NOMO-1 treated with dmso at 0.1 percent for 144 hours (cell line): ENCODE results near the gene FBXO9.

Experiments
- DNase-seq: peaks from one replicate; lab custom pipeline; 2025; ENCODE audit not compliant: unreplicated experiment; lab: John Stamatoyannopoulos, UW

FBXO9 gene

GRCh38 chr6:53065266-53066076 lies at the start of gene FBXO9:
Gene FBXO9, plus strand, starts transcription at chr6:53065404. Its CDS starts 386 bp downstream, at chr6:53065790.
- peak; percentile 56 for DNase-seq

- DNase-seq: no peak
Observed at GRCh38 chr6:53015486-53015885, 49.7 kb upstream of the FBXO9 start.

GRCh38 chr6:53018446-53018845 lies 46.8 kb upstream of the FBXO9 start:
- no peak for DNase-seq

- no peak for DNase-seq
Observed at GRCh38 chr6:53020005-53020744, 45.0 kb upstream of the FBXO9 start.

- DNase-seq: no peak
Observed at GRCh38 chr6:53023323-53023722, 41.9 kb upstream of the FBXO9 start.

- no peak for DNase-seq
Observed at GRCh38 chr6:53026526-53026925, 38.7 kb upstream of the FBXO9 start.

GRCh38 chr6:53027131-53027718 lies 38.0 kb upstream of the FBXO9 start:
- no peak for DNase-seq

GRCh38 chr6:53028467-53028866 lies 36.7 kb upstream of the FBXO9 start:
- DNase-seq: no peak

GRCh38 chr6:53029257-53029656 lies 35.9 kb upstream of the FBXO9 start:
- DNase-seq: no peak

GRCh38 chr6:53029761-53030160 lies 35.4 kb upstream of the FBXO9 start:
- DNase-seq: no peak

- DNase-seq: no peak
Observed at GRCh38 chr6:53031281-53031680, 33.9 kb upstream of the FBXO9 start.

GRCh38 chr6:53032849-53033248 lies 32.4 kb upstream of the FBXO9 start:
- no peak for DNase-seq

- no peak for DNase-seq
Observed at GRCh38 chr6:53033764-53034163, 31.4 kb upstream of the FBXO9 start.

GRCh38 chr6:53035549-53036213 lies 29.5 kb upstream of the FBXO9 start:
- DNase-seq: no peak

- no peak for DNase-seq
Observed at GRCh38 chr6:53038141-53038540, 27.1 kb upstream of the FBXO9 start.

GRCh38 chr6:53038596-53038995 lies 26.6 kb upstream of the FBXO9 start:
- no peak for DNase-seq

- no peak for DNase-seq
Observed at GRCh38 chr6:53041356-53041755, 23.8 kb upstream of the FBXO9 start.

- no peak for DNase-seq
Observed at GRCh38 chr6:53042112-53042511, 23.1 kb upstream of the FBXO9 start.

GRCh38 chr6:53043581-53043980 lies 21.6 kb upstream of the FBXO9 start:
- no peak for DNase-seq

GRCh38 chr6:53044071-53044470 lies 21.1 kb upstream of the FBXO9 start:
- DNase-seq: no peak

GRCh38 chr6:53044572-53044971 lies 20.6 kb upstream of the FBXO9 start:
- no peak for DNase-seq
